Naive thymus-derived CD4-positive, alpha-beta T cell (primary cell): Measurements from ENCODE around the gene HDHD3. TPM values are rescaled to one million over a fixed set of nuclear protein-coding genes. Genes with fewer than 3 reads are reported as not detected.
"Not testable (repeated sequence)": the region's sequence is repeated elsewhere in the genome, so short reads cannot be mapped to it uniquely, and the experiment has no call there.

Experiments
- ATAC-seq: fragments of 150-1000 bp; cut with Tn5 transposase; 2 replicates; pipeline ENCODE4 v1.10.0; 2021; ENCODE audit warnings: mild to moderate bottlenecking, moderate library complexity
- CTCF ChIA-PET: fragments of 350-600 bp; sonication (Branson Sonifier 250); formaldehyde crosslinking; loops from one replicate; lab custom pipeline; 2021; ENCODE audit warnings: antibody characterized with exemption; lab: Charles Lee
- POLR2A ChIA-PET: fragments of 350-600 bp; sonication (Branson Sonifier 250); formaldehyde crosslinking; loops from one replicate; lab custom pipeline; 2021; ENCODE audit warnings: antibody characterized with exemption, inconsistent platforms; lab: Charles Lee
- DNase-seq, 9 donors: peaks; one replicate each; pipeline versions ENCODE4 v3.0.0 to v3.0.0-alpha.2; 2020 to 2022; ENCODE audit warnings: mixed read lengths in 1 of 9
- H3K27ac ChIP-seq: one replicate; pipeline ENCODE4 v1.7.0; 2013; ENCODE audit warnings: mild to moderate bottlenecking, low read depth, low read length, moderate library complexity
- H3K27me3 ChIP-seq, 2 donors: one replicate each; pipeline ENCODE4 v1.7.0; 2013; ENCODE audit warnings: low read length in 2 of 2, mild to moderate bottlenecking in 2 of 2, moderate library complexity in 2 of 2; ENCODE audit not compliant: control insufficient read depth in 2 of 2, insufficient read depth in 2 of 2
- H3K36me3 ChIP-seq, 3 experiments: 1 replicate in 2 of 3; 2 replicates in 1 of 3; pipeline ENCODE4 v1.7.0; 2013; ENCODE audit warnings: low read length in 3 of 3, mild to moderate bottlenecking in 3 of 3, moderate library complexity in 1 of 3; ENCODE audit not compliant: insufficient read depth in 3 of 3, control insufficient read depth in 2 of 3
- H3K4me1 ChIP-seq, 2 donors: one replicate each; pipeline ENCODE4 v1.7.0; 2013; ENCODE audit warnings: low read length in 2 of 2, mild to moderate bottlenecking in 2 of 2, moderate library complexity in 1 of 2; ENCODE audit not compliant: control insufficient read depth in 2 of 2, insufficient read depth in 2 of 2
- H3K4me3 ChIP-seq: 2 replicates; pipeline ENCODE4 v1.7.0; 2013; ENCODE audit warnings: mild to moderate bottlenecking, low read length
- H3K9me3 ChIP-seq, 3 experiments: 1 replicate in 2 of 3; 2 replicates in 1 of 3; pipeline ENCODE4 v1.7.0; 2013; ENCODE audit warnings: low read length in 3 of 3; ENCODE audit not compliant: control insufficient read depth in 2 of 3
- H3K27ac Mint-ChIP-seq, 9 donors: one replicate each; pipeline ENCODE4 v1.8.0; 2020 to 2022; ENCODE audit warnings: mixed read lengths in 9 of 9, mild to moderate bottlenecking in 8 of 9, moderate library complexity in 5 of 9, inconsistent platforms in 2 of 9
- H3K27me3 Mint-ChIP-seq, 5 donors: one replicate each; pipeline ENCODE4 v1.8.0; 2021 to 2022; ENCODE audit warnings: mixed read lengths in 5 of 5, mild to moderate bottlenecking in 1 of 5
- H3K36me3 Mint-ChIP-seq, 5 donors: one replicate each; pipeline ENCODE4 v1.8.0; 2020 to 2022; ENCODE audit warnings: mixed read lengths in 5 of 5, mild to moderate bottlenecking in 3 of 5, inconsistent platforms in 1 of 5
- H3K4me1 Mint-ChIP-seq, 7 donors: one replicate each; pipeline ENCODE4 v1.8.0; 2020 to 2022; ENCODE audit warnings: mixed read lengths in 7 of 7, mild to moderate bottlenecking in 3 of 7, inconsistent platforms in 1 of 7
- H3K4me3 Mint-ChIP-seq, 10 donors: one replicate each; pipeline ENCODE4 v1.8.0; 2020 to 2022; ENCODE audit warnings: mild to moderate bottlenecking in 10 of 10, mixed read lengths in 10 of 10, moderate library complexity in 6 of 10, inconsistent platforms in 2 of 10
- H3K9me3 Mint-ChIP-seq, 11 donors: one replicate each; pipeline ENCODE4 v1.8.0; 2020 to 2022; ENCODE audit warnings: mixed read lengths in 11 of 11, mild to moderate bottlenecking in 4 of 11, inconsistent platforms in 1 of 11, moderate library complexity in 1 of 11
- intact Hi-C, 2 donors: fragments of 100-400 bp; cut with micrococcal nuclease; formaldehyde crosslinking; loops; one replicate each; pipeline ENCODE4 v1.15.1; 2023
- polyA plus RNA-seq, 2 donors: library from polyadenylated mRNA; unstranded; fragments of 300-500 nt; fragmentation: Illumina TruSeq; gene quantifications; one replicate each; pipeline ENCODE4 v1.2.3, GENCODE V29; 2021
- total RNA-seq, 6 experiments: library from RNA in 5 of 6; stranded (reverse) in 5 of 6; gene quantifications; 1 replicate in 5 of 6; 2 replicates in 1 of 6; pipeline ENCODE4 v1.2.3 and lab custom pipeline; 2021 to 2026

Gene HDHD3
- total and polyA plus RNA-seq, 7 experiments from 2014 or later, result 11.3 to 52.8 (median 26.4) TPM

- Mint-ChIP-seq H3K36me3 (peaks cover 0 to 23% (median 17%) of the 10 kb centered on the region in 5 donors), H3K9me3 (peaks cover 0 to 4% (median 0%) of the 10 kb centered on the region in 11 donors), H3K27ac (peak within 1 kb of the TSS; percentile 98 to 100 (median 99)), H3K4me1 (peaks cover 20 to 42% (median 31%) of the 10 kb centered on the region in 7 donors), H3K4me3 (peak within 1 kb of the TSS; percentile 94 to 100 (median 98)), H3K27me3 (peaks cover 0 to 2% (median 0%) of the 10 kb centered on the region in 5 donors)
- Histone ChIP-seq H3K4me1 (peaks cover 3 to 9% of the 10 kb centered on the region in 2 donors), H3K4me3 (peak within 1 kb of the TSS; percentile 92), H3K27ac (peak within 1 kb of the TSS; percentile 89), H3K27me3 (no peaks in the 10 kb centered on the region), H3K36me3 (peaks cover 0 to 24% (median 0%) of the 10 kb centered on the region in 3 experiments), H3K9me3 (no peaks in the 10 kb centered on the region)
- CTCF ChIA-PET, result interaction anchor here (1.0 to 2.0 kb wide), 9 partner anchors 9 to 245 kb away, joined by 3 to 17 read pairs (median 7); partner anchors contain the start of genes ALAD, CDC26 and PRPF4
- intact Hi-C loops, result loop anchor here (1.0 to 10.0 kb wide), 21 partner anchors 9 to 1928 kb away; partner anchors contain the start of genes ALAD (in 2 of the 2), CDC26 (in 2 of the 2), FKBP15 (in 2 of the 2) and PRPF4 (in 2 of the 2)
- ATAC-seq (peak; percentile 95), DNase-seq (peak; percentile 90 to 98 (median 96))
- POLR2A ChIA-PET, result interaction anchor here (0.6 to 4.8 kb wide), 23 partner anchors 9 to 1164 kb away, joined by 3 to 29 read pairs (median 4); partner anchors contain the start of genes ALAD, CDC26, FKBP15 and HDHD3
Observed at GRCh38 chr9:113410207-113410864, 33.5 kb upstream of the HDHD3 start, which contains the start of the genes C9orf43 and POLE3. C9orf43 (plus strand) TSS chr9:113410747; CDS start chr9:113413494, 2,747 bp downstream. POLE3 (minus strand) TSS chr9:113410675; CDS start chr9:113410293, 382 bp downstream.

GRCh38 chr9:113409883-113410206 is 33.1 kb upstream of the HDHD3 start:
- ChIA-PET CTCF (interaction anchor here (1.0 to 2.0 kb wide), 9 partner anchors 8 to 246 kb away, joined by 3 to 17 read pairs (median 7); partner anchors contain the start of genes ALAD, CDC26 and PRPF4), POLR2A (interaction anchor here (0.6 to 4.8 kb wide), 23 partner anchors 9 to 1182 kb away, joined by 3 to 29 read pairs (median 4); partner anchors contain the start of genes ALAD, CDC26, FKBP15 and HDHD3)
- peaks cover 0 to 23% (median 17%) of the 10 kb centered on the region in 5 donors for H3K36me3 Mint-ChIP-seq
- peaks cover 3 to 9% of the 10 kb centered on the region in 2 donors for H3K4me1 ChIP-seq
- H3K27ac Mint-ChIP-seq, result peak overlapping the region; percentile 98 to 100 (median 99)
- H3K4me3 Mint-ChIP-seq, result peak overlapping the region; percentile 94 to 100 (median 98)
- DNase-seq, result no peak
- H3K4me3 ChIP-seq, result peak overlapping the region; percentile 92
- H3K36me3 ChIP-seq, result peaks cover 0 to 24% (median 0%) of the 10 kb centered on the region in 3 experiments
- no peaks in the 10 kb centered on the region for H3K27me3 ChIP-seq
- H3K4me1 Mint-ChIP-seq, result peaks cover 20 to 42% (median 31%) of the 10 kb centered on the region in 7 donors
- peaks cover 0 to 4% (median 0%) of the 10 kb centered on the region in 11 donors for H3K9me3 Mint-ChIP-seq
- H3K27ac ChIP-seq, result peak overlapping the region; percentile 89
- H3K9me3 ChIP-seq, result no peaks in the 10 kb centered on the region
- ATAC-seq, result no peak
- peaks cover 0 to 2% (median 0%) of the 10 kb centered on the region in 5 donors for H3K27me3 Mint-ChIP-seq
- intact Hi-C loops, result loop anchor here (1.0 to 10.0 kb wide), 21 partner anchors 9 to 1927 kb away; partner anchors contain the start of genes ALAD (in 2 of the 2), CDC26 (in 2 of the 2), FKBP15 (in 2 of the 2) and PRPF4 (in 2 of the 2)

- peak overlapping the region; percentile 92 for H3K4me3 ChIP-seq
- ChIA-PET CTCF (interaction anchor here (1.0 to 2.0 kb wide), 8 partner anchors 8 to 246 kb away, joined by 3 to 17 read pairs (median 7); partner anchors contain the start of genes ALAD, CDC26 and PRPF4), POLR2A (interaction anchor here (0.6 to 4.8 kb wide), 15 partner anchors 8 to 1182 kb away, joined by 3 to 29 read pairs (median 8); partner anchors contain the start of genes ALAD, CDC26, HDHD3 and PRPF4)
- peak overlapping the region; percentile 89 for H3K27ac ChIP-seq
- H3K4me1 ChIP-seq, result peaks cover 3 to 9% of the 10 kb centered on the region in 2 donors
- intact Hi-C loops, result no loop called here
- H3K9me3 ChIP-seq, result no peaks in the 10 kb centered on the region
- Mint-ChIP-seq H3K4me1 (peaks cover 24 to 42% (median 31%) of the 10 kb centered on the region in 7 donors), H3K27ac (peak overlapping the region; percentile 98 to 100 (median 99)), H3K4me3 (peak overlapping the region; percentile 94 to 100 (median 98)), H3K27me3 (peaks cover 0 to 2% (median 0%) of the 10 kb centered on the region in 5 donors), H3K36me3 (peaks cover 0 to 23% (median 17%) of the 10 kb centered on the region in 5 donors), H3K9me3 (peaks cover 0 to 4% (median 0%) of the 10 kb centered on the region in 11 donors)
- no peaks in the 10 kb centered on the region for H3K27me3 ChIP-seq
- DNase-seq (no peak), ATAC-seq (no peak)
- H3K36me3 ChIP-seq, result peaks cover 0 to 24% (median 0%) of the 10 kb centered on the region in 3 experiments
Observed at GRCh38 chr9:113409481-113409880, 32.7 kb upstream of the HDHD3 start.

GRCh38 chr9:113406873-113407511 is 30.2 kb upstream of the HDHD3 start:
- Mint-ChIP-seq H3K36me3 (peaks cover 0 to 23% (median 17%) of the 10 kb centered on the region in 5 donors), H3K4me1 (peaks cover 25 to 47% (median 31%) of the 10 kb centered on the region in 7 donors), H3K27ac (peak overlapping the region; percentile 57 to 96 (median 87)), H3K4me3 (peak overlapping the region; percentile 38 to 100 (median 68))
- CTCF ChIA-PET, result interaction anchor here (1.1 to 2.5 kb wide), 3 partner anchors 99 to 175 kb away, joined by 3 to 9 read pairs (median 5); partner anchors contain the start of genes CDC26 and PRPF4
- H3K27me3 ChIP-seq, H3K9me3 Mint-ChIP-seq, H3K4me3 ChIP-seq, H3K27me3 Mint-ChIP-seq, H3K4me1 ChIP-seq, H3K9me3 ChIP-seq: not testable (repeated sequence)
- intact Hi-C loops, result loop anchor here (1.0 kb wide), 1 partner anchor 98 kb away; no protein-coding TSS in a partner anchor
- H3K27ac ChIP-seq, result peak overlapping the region; percentile 29
- DNase-seq (peak in 8 of 9 donors; percentile 39 to 65 (median 54)), ATAC-seq (peak; percentile 16)
- POLR2A ChIA-PET, result interaction anchor here (1.2 kb wide), 1 partner anchor 172 kb away, joined by 3 read pairs; no protein-coding TSS in a partner anchor
- peaks cover 0 to 24% (median 0%) of the 10 kb centered on the region in 3 experiments for H3K36me3 ChIP-seq

GRCh38 chr9:113406353-113406752 is 29.6 kb upstream of the HDHD3 start:
- H3K4me3 Mint-ChIP-seq, H3K27me3 ChIP-seq, H3K27me3 Mint-ChIP-seq, H3K9me3 ChIP-seq, H3K9me3 Mint-ChIP-seq, H3K27ac ChIP-seq, intact Hi-C loops, ATAC-seq, H3K4me3 ChIP-seq, DNase-seq: not testable (repeated sequence)
- ChIA-PET POLR2A (interaction anchor here (0.7 to 1.2 kb wide), 2 partner anchors 173 to 178 kb away, joined by 3 read pairs; no protein-coding TSS in a partner anchor), CTCF (interaction anchor here (1.1 to 2.5 kb wide), 3 partner anchors 98 to 176 kb away, joined by 3 to 9 read pairs (median 5); partner anchors contain the start of genes CDC26 and PRPF4)
- Mint-ChIP-seq H3K4me1 (peaks cover 28 to 52% (median 37%) of the 10 kb centered on the region in 7 donors), H3K36me3 (peaks cover 0 to 23% (median 17%) of the 10 kb centered on the region in 5 donors), H3K27ac (peak overlapping the region in 8 of 9 donors; percentile 57 to 96 (median 80))
- Histone ChIP-seq H3K36me3 (peaks cover 0 to 24% (median 0%) of the 10 kb centered on the region in 3 experiments), H3K4me1 (peaks cover 9 to 11% of the 10 kb centered on the region in 2 donors)
